CD4-positive, alpha-beta T cell treated with Interleukin-4 for 1 hour (primary cell): ENCODE results near the gene ANKRD16.
A peak's percentile ranks its signal among the peaks of the same experiment; 100 is the strongest.
"Not testable (repeated sequence)": the region's sequence is repeated elsewhere in the genome, so short reads cannot be mapped to it uniquely, and the experiment has no call there.

Source experiments
- DNase-seq, 2 donors: peaks; one replicate each; pipeline ENCODE4 v3.0.0-alpha.2; 2020 to 2022

ANKRD16 gene

GRCh38 chr10:5831446-5831782 lies 58.3 kb downstream of the ANKRD16 start:
- no peak for DNase-seq

DNA sequence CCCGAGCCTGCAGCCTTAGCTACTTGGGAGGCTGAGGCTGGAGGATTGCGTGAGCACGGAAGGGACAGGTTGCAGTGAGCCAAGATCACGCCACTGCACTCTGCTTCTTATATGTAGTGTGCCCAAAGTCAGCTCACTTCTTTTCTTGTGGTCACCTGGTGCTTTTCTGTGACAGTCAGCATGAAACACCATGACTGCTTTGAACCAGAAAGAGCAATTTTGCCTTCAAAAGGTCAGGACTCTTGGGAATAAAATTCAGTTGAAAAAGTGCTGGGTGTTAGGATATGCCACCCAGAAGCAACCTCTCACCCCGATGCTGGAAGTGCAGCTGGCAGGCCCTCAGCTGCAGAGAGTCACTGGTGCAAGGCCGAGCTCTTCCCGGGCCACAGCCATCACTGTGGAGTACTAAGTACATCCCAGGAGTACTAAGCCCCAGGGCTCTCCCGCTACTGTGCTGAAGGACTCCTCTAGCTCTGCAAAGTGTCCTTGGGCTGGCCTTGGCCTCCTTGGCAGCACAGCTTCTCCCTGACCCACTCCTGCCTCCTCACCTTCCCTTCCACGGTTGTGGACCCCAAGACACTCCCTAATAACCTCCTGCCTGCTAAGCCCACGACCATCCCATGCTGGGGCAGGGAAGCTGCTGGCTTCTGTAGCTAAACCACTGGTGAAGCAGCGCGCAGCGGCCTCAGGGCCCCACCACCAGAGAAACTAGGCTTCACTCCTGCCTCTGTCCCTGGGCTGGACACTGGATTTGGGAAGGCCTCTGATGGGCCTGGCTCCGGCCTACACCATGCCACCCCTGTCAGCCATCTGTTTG lies 58.9 kb downstream of the ANKRD16 start:
- no peak for DNase-seq

GRCh38 chr10:5829267-5829666 lies 60.4 kb downstream of the ANKRD16 start:
- DNase-seq, result no peak

DNA sequence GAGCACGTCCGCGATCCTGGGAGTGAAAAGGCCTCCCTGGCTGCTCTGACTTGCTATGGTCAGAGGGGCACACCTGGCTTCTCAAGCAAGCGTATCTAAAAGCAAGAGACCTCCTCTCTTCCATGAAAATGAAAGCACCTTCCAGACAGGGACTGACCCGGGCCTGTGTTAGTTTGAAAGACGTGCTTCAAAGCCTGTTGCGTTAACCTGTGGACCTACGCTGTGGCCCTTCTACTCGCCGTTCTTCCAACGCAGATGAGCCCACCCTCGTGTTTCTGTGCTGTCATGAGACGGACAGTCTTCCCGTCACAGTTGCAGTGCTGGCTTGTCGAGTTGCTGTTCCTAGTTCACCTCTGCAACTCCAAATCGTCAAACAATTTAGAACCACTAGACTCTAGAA lies 61.0 kb downstream of the ANKRD16 start:
- DNase-seq, result no peak

DNA sequence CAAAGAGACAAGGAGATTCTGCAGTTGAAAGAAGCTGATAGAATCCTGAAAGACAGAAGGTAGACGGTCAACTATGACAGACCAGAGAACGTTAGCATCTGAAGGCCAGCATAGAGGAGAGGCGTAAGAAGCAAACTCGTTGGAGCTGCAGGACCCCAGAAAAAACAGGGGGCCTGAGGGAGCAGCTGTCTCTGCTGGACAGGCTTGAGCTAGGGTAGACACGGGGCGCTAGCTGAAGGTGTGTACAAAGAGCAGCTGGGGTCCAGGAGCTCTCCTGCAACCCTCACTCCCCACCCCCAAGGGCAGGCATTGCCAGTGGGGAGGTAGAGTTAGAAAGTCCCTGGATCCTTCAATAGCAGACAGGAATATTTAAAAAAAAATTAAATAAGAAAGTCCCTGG lies 61.9 kb downstream of the ANKRD16 start:
- no peak for DNase-seq

GRCh38 chr10:5826511-5826910 lies 63.2 kb downstream of the ANKRD16 start:
- DNase-seq, result not testable (repeated sequence)

- peak in 1 of 2 donors; percentile 52 for DNase-seq
Measured at GRCh38 chr10:5818894-5819293, 70.8 kb downstream of the ANKRD16 start.

- DNase-seq, result no peak
Measured at GRCh38 chr10:5818048-5818331, 71.7 kb downstream of the ANKRD16 start.

- DNase-seq, result no peak
Measured at GRCh38 chr10:5817322-5818047, 72.2 kb downstream of the ANKRD16 start.

GRCh38 chr10:5816170-5816569 lies 73.5 kb downstream of the ANKRD16 start:
- no peak for DNase-seq

DNA sequence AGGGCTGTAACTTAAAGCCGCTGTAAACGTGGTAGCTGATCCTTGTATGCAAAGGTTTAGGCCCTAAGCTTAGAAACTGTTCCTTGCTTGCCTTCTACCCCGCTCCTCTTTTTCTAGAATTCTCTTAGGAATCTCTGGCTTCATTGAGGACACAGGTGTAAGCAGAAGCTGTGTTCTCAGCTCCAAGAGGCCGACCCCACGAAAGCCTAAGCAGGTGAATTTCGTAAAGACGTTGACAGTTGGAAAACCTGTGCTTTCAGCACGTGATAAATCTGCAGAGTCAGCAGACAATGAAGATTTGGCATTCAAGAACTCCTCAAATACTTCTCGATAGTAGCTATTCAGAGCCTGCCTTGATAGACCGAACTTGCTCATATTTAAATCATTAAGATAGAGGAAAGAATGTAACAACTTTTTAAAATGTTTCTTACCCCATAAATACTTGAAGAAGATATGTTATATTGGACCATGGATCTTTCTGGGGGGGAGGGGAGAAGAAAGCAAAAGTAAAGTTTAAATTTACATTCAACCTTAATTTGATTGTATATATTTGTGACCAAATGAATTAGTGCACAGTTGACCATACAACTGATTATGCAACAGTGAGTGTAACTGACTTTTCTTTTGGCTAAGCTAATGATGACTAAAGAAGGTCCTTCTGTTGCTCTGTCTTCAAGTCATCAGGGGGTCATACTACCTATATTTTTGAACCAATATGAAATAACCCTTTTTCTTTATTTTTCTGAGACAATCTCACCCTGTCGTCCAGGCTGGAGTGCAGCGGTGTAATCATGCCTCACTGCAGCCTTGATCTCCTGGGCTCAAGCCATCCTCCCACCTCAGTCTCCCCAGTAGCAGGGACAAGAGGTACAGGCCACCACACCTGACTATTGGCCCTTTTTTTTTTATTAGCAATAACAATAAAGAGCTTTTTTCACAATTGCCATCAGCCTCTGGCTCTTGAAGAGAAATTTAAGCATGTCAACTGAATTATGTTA lies 75.3 kb downstream of the ANKRD16 start:
- no peak for DNase-seq

DNA sequence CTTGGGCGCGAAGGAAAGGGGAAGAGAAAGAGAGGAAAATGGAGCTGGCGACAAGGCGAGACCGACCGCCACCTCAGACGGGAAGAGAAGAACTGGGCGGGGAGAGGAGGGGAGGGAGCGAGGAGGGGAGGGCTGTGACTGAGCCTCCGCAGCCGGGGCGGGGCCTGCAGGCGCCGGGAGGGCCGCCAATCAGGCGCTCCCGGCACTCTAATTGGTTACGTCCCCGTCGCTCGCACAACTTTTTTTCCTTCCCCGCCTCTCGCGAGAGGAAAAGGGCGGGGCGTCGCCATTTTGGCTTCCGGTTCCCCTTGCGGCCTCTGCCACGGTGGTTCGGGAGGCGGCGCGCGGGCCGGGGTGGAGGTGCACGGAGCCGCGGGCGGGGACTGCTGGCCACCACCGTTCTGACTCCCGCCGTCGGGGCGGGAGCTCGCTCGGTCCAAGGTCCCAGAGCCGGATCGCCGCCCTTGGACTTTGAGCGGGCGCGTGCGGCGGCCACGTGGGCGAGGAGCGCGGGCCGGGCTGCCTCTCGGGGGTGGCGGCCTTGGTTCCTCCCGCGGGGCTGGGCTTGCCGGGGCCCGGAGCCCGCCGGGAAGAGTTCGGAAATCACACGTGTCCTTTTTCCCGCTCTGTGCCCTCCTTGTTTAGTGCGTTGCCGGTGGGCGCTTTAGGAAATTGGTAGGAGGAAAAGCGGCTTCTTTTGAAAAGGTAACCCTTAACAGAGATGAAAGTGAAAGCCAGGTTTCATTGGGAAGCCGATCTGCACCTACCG lies 76.2 kb downstream of the ANKRD16 start, which contains the start of gene GDI2:
GDI2 (minus strand) TSS at position 94 of the 769 bp plus-strand sequence. CDS start 176 bp downstream, outside the sequence.
- DNase-seq, result peak; percentile 96 to 97

- DNase-seq, result no peak
Measured at GRCh38 chr10:5813091-5813340, 76.7 kb downstream of the ANKRD16 start.

GRCh38 chr10:5812283-5813090 lies 77.2 kb downstream of the ANKRD16 start:
- DNase-seq, result peak; percentile 27 to 40
